H9 (cell line): ENCODE results near the gene PRODH. TPM values are rescaled to one million over a fixed set of nuclear protein-coding genes. Genes with fewer than 3 reads are reported as not detected.

ENCODE experiments used
- DNase-seq: peaks from one replicate; pipeline ENCODE4 v3.0.0-alpha.2; 2017
- H2AFZ ChIP-seq: one replicate; pipeline ENCODE4 v1.6.1; 2013; ENCODE audit warnings: mild to moderate bottlenecking, low read length, control low read depth, moderate library complexity
- H2AK5ac ChIP-seq: 2 replicates; pipeline ENCODE4 v1.6.1; 2013; ENCODE audit warnings: low read length, control low read depth, mixed read lengths; ENCODE audit not compliant: insufficient read length
- H2BK120ac ChIP-seq: one replicate; pipeline ENCODE4 v1.6.1; 2013; ENCODE audit warnings: low read depth, mild to moderate bottlenecking, low read length, control low read depth, inconsistent platforms; ENCODE audit not compliant: poor library complexity, severe bottlenecking
- H2BK12ac ChIP-seq: 2 replicates; pipeline ENCODE4 v1.6.1; 2013; ENCODE audit warnings: low read length, control low read depth, mixed read lengths, low read depth; ENCODE audit not compliant: insufficient read length
- H2BK15ac ChIP-seq: 2 replicates; pipeline ENCODE4 v1.6.1; 2013; ENCODE audit warnings: low read depth, low read length, control low read depth
- H2BK20ac ChIP-seq: one replicate; pipeline ENCODE4 v1.6.1; 2013; ENCODE audit warnings: low read depth, mild to moderate bottlenecking, low read length, control low read depth, inconsistent platforms; ENCODE audit not compliant: poor library complexity, severe bottlenecking
- H2BK5ac ChIP-seq: 2 replicates; pipeline ENCODE4 v1.6.1; 2013; ENCODE audit warnings: low read length, control low read depth, mixed read lengths; ENCODE audit not compliant: insufficient read length
- H3K14ac ChIP-seq: 2 replicates; pipeline ENCODE4 v1.6.1; 2013; ENCODE audit warnings: low read length, control low read depth; ENCODE audit not compliant: insufficient read depth
- H3K18ac ChIP-seq: 2 replicates; pipeline ENCODE4 v1.6.1; 2013; ENCODE audit warnings: low read depth, mild to moderate bottlenecking, mixed read lengths, low read length, control low read depth; ENCODE audit not compliant: insufficient read length
- H3K23ac ChIP-seq: 2 replicates; pipeline ENCODE4 v1.6.1; 2013; ENCODE audit warnings: low read length, control low read depth, mixed read lengths, low read depth; ENCODE audit not compliant: insufficient read length
- H3K23me2 ChIP-seq: 2 replicates; pipeline ENCODE4 v1.6.1; 2013; ENCODE audit warnings: low read depth, mild to moderate bottlenecking, mixed read lengths, low read length, control low read depth; ENCODE audit not compliant: insufficient read length, poor library complexity, severe bottlenecking
- H3K27ac ChIP-seq: 2 replicates; pipeline ENCODE4 v1.5.1; 2013; ENCODE audit warnings: low read length, control low read depth, mixed read lengths, low read depth; ENCODE audit not compliant: insufficient read length
- H3K27me3 ChIP-seq: 2 replicates; pipeline ENCODE4 v1.6.1; 2013; ENCODE audit warnings: low read length, control low read depth, inconsistent platforms; ENCODE audit not compliant: insufficient read depth
- H3K4ac ChIP-seq: 2 replicates; pipeline ENCODE4 v1.6.1; 2013; ENCODE audit warnings: low read depth, mild to moderate bottlenecking, control low read depth, inconsistent platforms, low read length, moderate library complexity
- H3K4me1 ChIP-seq: 2 replicates; pipeline ENCODE4 v1.6.1; 2013; ENCODE audit warnings: low read length, control low read depth, inconsistent platforms; ENCODE audit not compliant: insufficient read depth
- H3K4me2 ChIP-seq: 2 replicates; pipeline ENCODE4 v1.6.1; 2013; ENCODE audit warnings: low read length, control low read depth, mixed read lengths; ENCODE audit not compliant: insufficient read length, insufficient read depth
- H3K56ac ChIP-seq: 2 replicates; pipeline ENCODE4 v1.6.1; 2013; ENCODE audit warnings: low read depth, mild to moderate bottlenecking, mixed read lengths, low read length, control low read depth; ENCODE audit not compliant: insufficient read length
- H3K79me1 ChIP-seq: 2 replicates; pipeline ENCODE4 v1.6.1; 2013; ENCODE audit warnings: low read depth, mild to moderate bottlenecking, moderate library complexity, low read length, control low read depth, inconsistent platforms; ENCODE audit not compliant: insufficient read depth, poor library complexity, severe bottlenecking
- H3K79me2 ChIP-seq: 2 replicates; pipeline ENCODE4 v1.6.1; 2013; ENCODE audit warnings: low read length, control low read depth, inconsistent platforms; ENCODE audit not compliant: insufficient read depth
- H3K9ac ChIP-seq: 2 replicates; pipeline ENCODE4 v1.6.1; 2013; ENCODE audit warnings: low read length, control low read depth, mixed read lengths; ENCODE audit not compliant: insufficient read length; ENCODE audit errors: extremely low read depth
- H3K9me3 ChIP-seq: one replicate; pipeline ENCODE4 v1.6.1; 2013; ENCODE audit warnings: low read depth, low read length, inconsistent platforms; ENCODE audit not compliant: control insufficient read depth
- H3T11ph ChIP-seq: one replicate; pipeline ENCODE4 v1.6.1; 2013; ENCODE audit warnings: mild to moderate bottlenecking, low read length, control low read depth, inconsistent platforms
- H4K20me1 ChIP-seq: one replicate; pipeline ENCODE4 v1.6.1; 2013; ENCODE audit not compliant: control insufficient read depth, insufficient read length, insufficient read depth
- H4K5ac ChIP-seq: 2 replicates; pipeline ENCODE4 v1.6.1; 2013; ENCODE audit warnings: low read depth, mild to moderate bottlenecking, mixed read lengths, low read length, control low read depth; ENCODE audit not compliant: insufficient read length
- H4K8ac ChIP-seq: replicated peaks from 2 replicates; pipeline ENCODE4 v1.6.1; 2013; ENCODE audit warnings: low read length, control low read depth, mixed read lengths, low read depth; ENCODE audit not compliant: insufficient read length
- H4K91ac ChIP-seq: 2 replicates; pipeline ENCODE4 v1.6.1; 2013; ENCODE audit warnings: low read depth, mild to moderate bottlenecking, moderate library complexity, mixed read lengths, low read length, control low read depth; ENCODE audit not compliant: insufficient read length
- H3K27ac Mint-ChIP-seq, 3 experiments: 2 replicates in 2 of 3; 3 replicates in 1 of 3; pipeline ENCODE4 v1.8.0; 2020 to 2021; ENCODE audit warnings: mixed read lengths in 3 of 3, mild to moderate bottlenecking in 1 of 3, moderate library complexity in 1 of 3
- H3K27me3 Mint-ChIP-seq: 2 replicates; pipeline ENCODE4 v1.8.0; 2021; ENCODE audit warnings: low read depth, mild to moderate bottlenecking, moderate library complexity, mixed read lengths
- H3K36me3 Mint-ChIP-seq, 3 experiments: 2 replicates in 2 of 3; 3 replicates in 1 of 3; pipeline ENCODE4 v1.8.0; 2020 to 2021; ENCODE audit warnings: low read depth in 3 of 3, mixed read lengths in 3 of 3; ENCODE audit not compliant: insufficient read depth in 1 of 3
- H3K4me1 Mint-ChIP-seq, 2 experiments: 2 replicates each; pipeline ENCODE4 v1.8.0; 2020; ENCODE audit warnings: mixed read lengths in 2 of 2
- H3K4me3 Mint-ChIP-seq, 2 experiments: 2 replicates in 1 of 2; 3 replicates in 1 of 2; pipeline ENCODE4 v1.8.0; 2020 to 2021; ENCODE audit warnings: mild to moderate bottlenecking in 2 of 2, mixed read lengths in 2 of 2, moderate library complexity in 1 of 2
- H3K9me3 Mint-ChIP-seq, 2 experiments: 2 replicates in 1 of 2; 3 replicates in 1 of 2; pipeline ENCODE4 v1.8.0; 2020; ENCODE audit warnings: mild to moderate bottlenecking in 2 of 2, mixed read lengths in 2 of 2, moderate library complexity in 1 of 2
- WGBS: extraction: QIAGEN DNeasy Blood & Tissue Kit; methylation state at CpG from one replicate; pipeline ENCODE4 v1.1.7; 2013; ENCODE audit warnings: missing lambda C conversion rate, low lambda C conversion rate, mixed read lengths; ENCODE audit not compliant: insufficient read length; ENCODE audit errors: extremely low coverage; 5-methylcytosine and 5-hydroxymethylcytosine counted together
- total RNA-seq: library from RNA; stranded (reverse); gene quantifications from 2 replicates; pipeline ENCODE4 v1.2.1, GENCODE V29; 2021
- TF ChIP-seq, protein P1 (sequence below): fragments of 200-600 bp; sonication (generic); conservative IDR thresholded peaks from 3 replicates; pipeline ENCODE4 v1.8.0; 2021; ENCODE audit warnings: antibody characterized with exemption, mild to moderate bottlenecking

The PRODH gene
- total RNA-seq, 1 experiment from 2014 or later: 51.2 TPM

DNA sequence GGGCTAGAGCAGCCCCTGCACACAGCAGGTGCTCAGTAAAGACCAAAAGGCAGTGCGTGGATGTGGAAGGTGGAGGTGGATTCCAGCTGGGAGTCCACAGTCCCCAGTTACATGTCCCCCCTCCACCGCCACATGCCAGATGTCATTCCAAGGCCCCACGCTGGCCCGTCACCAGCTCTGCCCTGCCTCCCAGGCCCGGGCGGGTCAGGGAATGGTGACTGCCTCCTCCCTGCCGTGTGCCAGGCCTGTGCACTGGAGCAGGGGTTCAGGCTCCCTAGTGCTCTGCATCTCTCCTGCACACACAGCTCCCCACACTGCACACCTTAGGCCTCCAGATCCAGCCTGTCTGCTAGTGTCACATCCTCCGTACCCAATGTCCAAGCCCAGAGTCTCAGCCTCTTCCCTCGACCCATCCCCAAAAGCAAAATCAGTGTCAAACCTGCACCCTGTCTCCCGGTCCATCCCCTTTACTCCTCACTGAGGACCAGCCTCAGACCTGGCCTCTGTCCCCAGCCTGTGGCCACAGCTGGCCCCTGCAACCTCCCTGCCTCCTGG, 40.2 kb upstream of the PRODH start:
- Histone ChIP-seq H2AK5ac (no peak overlapping the region), H3K56ac (no peak overlapping the region), H3K79me1 (no peaks in the 10 kb centered on the region), H3K27me3 (no peaks in the 10 kb centered on the region), H3K23me2 (no peaks in the 10 kb centered on the region), H3K9ac (no peak overlapping the region), H4K8ac (no peak overlapping the region), H4K91ac (no peak overlapping the region), H3K23ac (no peak overlapping the region), H2BK15ac (no peak overlapping the region), H3K79me2 (no peaks in the 10 kb centered on the region), H2BK5ac (no peak overlapping the region), H2BK120ac (no peak overlapping the region), H3K4me2 (no peak overlapping the region), H4K20me1 (no peaks in the 10 kb centered on the region), H3K9me3 (peaks cover 14% of the 10 kb centered on the region), H3K27ac (no peak overlapping the region), H2AFZ (no peak overlapping the region), H2BK12ac (no peak overlapping the region), H3T11ph (no peak overlapping the region), H3K4ac (no peak overlapping the region), H2BK20ac (no peak overlapping the region), H3K4me1 (no peaks in the 10 kb centered on the region; the same call in 1 of the 2 replicates), H3K18ac (no peak overlapping the region), H4K5ac (no peak overlapping the region), H3K14ac (no peak overlapping the region)
- Mint-ChIP-seq H3K4me1 (peaks cover 0 to 5% of the 10 kb centered on the region in 2 experiments; a peak in 1 of 4 replicates), H3K27me3 (no peaks in the 10 kb centered on the region; the same call in 1 of the 2 replicates), H3K36me3 (peaks cover 0 to 31% (median 29%) of the 10 kb centered on the region in 3 experiments; a peak in 6 of 7 replicates), H3K27ac (no peak overlapping the region), H3K9me3 (peaks cover 16 to 18% of the 10 kb centered on the region in 2 experiments), H3K4me3 (no peak overlapping the region)
- no CpG with 5 or more reads among the region's 10 CpGs for WGBS
- TF ChIP-seq, protein P1, sequence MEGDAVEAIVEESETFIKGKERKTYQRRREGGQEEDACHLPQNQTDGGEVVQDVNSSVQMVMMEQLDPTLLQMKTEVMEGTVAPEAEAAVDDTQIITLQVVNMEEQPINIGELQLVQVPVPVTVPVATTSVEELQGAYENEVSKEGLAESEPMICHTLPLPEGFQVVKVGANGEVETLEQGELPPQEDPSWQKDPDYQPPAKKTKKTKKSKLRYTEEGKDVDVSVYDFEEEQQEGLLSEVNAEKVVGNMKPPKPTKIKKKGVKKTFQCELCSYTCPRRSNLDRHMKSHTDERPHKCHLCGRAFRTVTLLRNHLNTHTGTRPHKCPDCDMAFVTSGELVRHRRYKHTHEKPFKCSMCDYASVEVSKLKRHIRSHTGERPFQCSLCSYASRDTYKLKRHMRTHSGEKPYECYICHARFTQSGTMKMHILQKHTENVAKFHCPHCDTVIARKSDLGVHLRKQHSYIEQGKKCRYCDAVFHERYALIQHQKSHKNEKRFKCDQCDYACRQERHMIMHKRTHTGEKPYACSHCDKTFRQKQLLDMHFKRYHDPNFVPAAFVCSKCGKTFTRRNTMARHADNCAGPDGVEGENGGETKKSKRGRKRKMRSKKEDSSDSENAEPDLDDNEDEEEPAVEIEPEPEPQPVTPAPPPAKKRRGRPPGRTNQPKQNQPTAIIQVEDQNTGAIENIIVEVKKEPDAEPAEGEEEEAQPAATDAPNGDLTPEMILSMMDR: no peak
- DNase-seq: no peak
